WTC11 (cell line): ENCODE results near the gene ERBB4. TPM values are rescaled to one million over a fixed set of nuclear protein-coding genes. Genes with fewer than 3 reads are reported as not detected.

ENCODE experiments used
- ATAC-seq: fragments of 200-7000 bp; cut with Tn5 transposase; 2 replicates; pipeline ENCODE4 v1.10.0; 2021; ENCODE audit warnings: mild to moderate bottlenecking, moderate library complexity
- CTCF ChIA-PET: fragments of 300-600 bp; sonication (Branson Sonifier 250); formaldehyde crosslinking; loops from one replicate; lab custom pipeline; 2021; ENCODE audit warnings: antibody characterized with exemption; lab: Charles Lee
- POLR2A ChIA-PET: fragments of 350-600 bp; sonication (Branson Sonifier 250); formaldehyde crosslinking; loops from one replicate; lab custom pipeline; 2021; ENCODE audit warnings: antibody characterized with exemption; lab: Charles Lee
- DNase-seq: peaks from one replicate; pipeline ENCODE4 v3.0.0; 2021; ENCODE audit warnings: low spot score
- H3K27ac Mint-ChIP-seq: 2 replicates; pipeline ENCODE4 v1.8.0; 2021; ENCODE audit warnings: mixed read lengths
- H3K27me3 Mint-ChIP-seq: 2 replicates; pipeline ENCODE4 v1.8.0; 2021; ENCODE audit warnings: low read depth, mild to moderate bottlenecking, moderate library complexity, mixed read lengths
- H3K36me3 Mint-ChIP-seq: 2 replicates; pipeline ENCODE4 v1.8.0; 2021; ENCODE audit warnings: mixed read lengths
- H3K4me1 Mint-ChIP-seq: 2 replicates; pipeline ENCODE4 v1.8.0; 2022; ENCODE audit warnings: mixed read lengths
- H3K4me3 Mint-ChIP-seq: 2 replicates; pipeline ENCODE4 v1.8.0; 2021; ENCODE audit warnings: mild to moderate bottlenecking, moderate library complexity, mixed read lengths
- H3K9me3 Mint-ChIP-seq: 2 replicates; pipeline ENCODE4 v1.8.0; 2021; ENCODE audit warnings: mixed read lengths
- CBFB ChIP-seq: sonication (generic); formaldehyde crosslinking; IDR thresholded peaks from 2 replicates; pipeline ENCODE4 v1.8.1; 2022; ENCODE audit warnings: mild to moderate bottlenecking, low read depth, missing genetic modification reagents
- EMX1 ChIP-seq: fragments of 250-450 bp; sonication (Bioruptor Pico); IDR thresholded peaks from 2 replicates; pipeline ENCODE4 v1.8.0; 2021; ENCODE audit warnings: mild to moderate bottlenecking
- ESRRA ChIP-seq: sonication (generic); formaldehyde crosslinking; IDR thresholded peaks from 2 replicates; pipeline ENCODE4 v1.8.1; 2022; ENCODE audit warnings: mild to moderate bottlenecking, missing genetic modification reagents, borderline replicate concordance
- FOXJ3 ChIP-seq: sonication (generic); formaldehyde crosslinking; IDR thresholded peaks from 2 replicates; pipeline ENCODE4 v1.9.0; 2021; ENCODE audit warnings: missing genetic modification reagents, mild to moderate bottlenecking, borderline replicate concordance
- GRHL2 ChIP-seq: fragments of 250-450 bp; sonication (Bioruptor Pico); IDR thresholded peaks from 2 replicates; pipeline ENCODE4 v1.8.0; 2022; ENCODE audit warnings: mild to moderate bottlenecking, moderate library complexity; ENCODE audit not compliant: insufficient replicate concordance, severe bottlenecking
- KAT7 ChIP-seq: sonication (generic); formaldehyde crosslinking; IDR thresholded peaks from 2 replicates; pipeline ENCODE4 v1.8.1; 2023; ENCODE audit warnings: missing genetic modification reagents, mild to moderate bottlenecking, borderline replicate concordance
- NFE2L1 ChIP-seq: sonication (generic); formaldehyde crosslinking; IDR thresholded peaks from 2 replicates; pipeline ENCODE4 v1.8.1; 2023; ENCODE audit warnings: missing genetic modification reagents
- NFYB ChIP-seq: sonication (generic); formaldehyde crosslinking; conservative IDR thresholded peaks from 2 replicates; pipeline ENCODE4 v1.8.0; 2022; ENCODE audit warnings: low read depth, missing genetic modification reagents
- RELA ChIP-seq: sonication (generic); formaldehyde crosslinking; IDR thresholded peaks from 2 replicates; pipeline ENCODE4 v1.8.1; 2022; ENCODE audit warnings: missing genetic modification reagents, mild to moderate bottlenecking, borderline replicate concordance
- SOX15 ChIP-seq: fragments of 250-450 bp; sonication (Bioruptor Pico); IDR thresholded peaks from 2 replicates; pipeline ENCODE4 v1.9.0; 2021; ENCODE audit warnings: mild to moderate bottlenecking
- TCF7 ChIP-seq: sonication (generic); formaldehyde crosslinking; IDR thresholded peaks from 2 replicates; pipeline ENCODE4 v1.8.0; 2022; ENCODE audit warnings: mild to moderate bottlenecking, low read depth, missing genetic modification reagents, moderate library complexity
- ZNF317 ChIP-seq: sonication (generic); formaldehyde crosslinking; IDR thresholded peaks from 2 replicates; pipeline ENCODE4 v1.8.1; 2023; ENCODE audit warnings: low read depth, mild to moderate bottlenecking, moderate library complexity, missing genetic modification reagents, borderline replicate concordance
- ZNF396 ChIP-seq: fragments of 250-450 bp; sonication (Bioruptor Pico); IDR thresholded peaks from 2 replicates; pipeline ENCODE4 v1.8.0; 2021; ENCODE audit warnings: mild to moderate bottlenecking, moderate library complexity, borderline replicate concordance
- total RNA-seq: library from RNA; stranded (reverse); gene quantifications from 3 replicates; pipeline ENCODE4 v1.2.3, GENCODE V29; 2021
- TF ChIP-seq, protein P1 (sequence below): fragments of 200-600 bp; IDR thresholded peaks from 2 replicates; pipeline ENCODE4 v1.8.0; 2022; ENCODE audit warnings: antibody characterized with exemption
- TF ChIP-seq, protein P2 (sequence below): fragments of 250-450 bp; sonication (Bioruptor Pico); IDR thresholded peaks from 2 replicates; pipeline ENCODE4 v2.1.2; 2022; ENCODE audit warnings: mild to moderate bottlenecking, moderate library complexity
- TF ChIP-seq, protein P3 (sequence below): sonication (generic); formaldehyde crosslinking; IDR thresholded peaks from 2 replicates; pipeline ENCODE4 v1.8.1; 2023; ENCODE audit warnings: mild to moderate bottlenecking, moderate library complexity, missing genetic modification reagents
- TF ChIP-seq, protein P4 (sequence below): sonication (generic); formaldehyde crosslinking; IDR thresholded peaks from 2 replicates; pipeline ENCODE4 v1.8.1; 2022; ENCODE audit warnings: missing genetic modification reagents, borderline replicate concordance
- TF ChIP-seq, protein P5 (sequence below): fragments of 250-450 bp; sonication (Bioruptor Pico); IDR thresholded peaks from 2 replicates; pipeline ENCODE4 v1.9.0; 2021; ENCODE audit warnings: mild to moderate bottlenecking
- TF ChIP-seq, protein P6 (sequence below): sonication (generic); formaldehyde crosslinking; conservative IDR thresholded peaks from 2 replicates; pipeline ENCODE4 v1.8.1; 2023; ENCODE audit warnings: mild to moderate bottlenecking, low read depth, missing genetic modification reagents, moderate library complexity
- TF ChIP-seq, protein P7 (sequence below): fragments of 250-450 bp; sonication (Bioruptor Pico); conservative IDR thresholded peaks from 2 replicates; pipeline ENCODE4 v1.9.0; 2021; ENCODE audit warnings: mild to moderate bottlenecking

Gene ERBB4
- total RNA-seq, 1 experiment from 2014 or later, result 1.6 TPM

DNA sequence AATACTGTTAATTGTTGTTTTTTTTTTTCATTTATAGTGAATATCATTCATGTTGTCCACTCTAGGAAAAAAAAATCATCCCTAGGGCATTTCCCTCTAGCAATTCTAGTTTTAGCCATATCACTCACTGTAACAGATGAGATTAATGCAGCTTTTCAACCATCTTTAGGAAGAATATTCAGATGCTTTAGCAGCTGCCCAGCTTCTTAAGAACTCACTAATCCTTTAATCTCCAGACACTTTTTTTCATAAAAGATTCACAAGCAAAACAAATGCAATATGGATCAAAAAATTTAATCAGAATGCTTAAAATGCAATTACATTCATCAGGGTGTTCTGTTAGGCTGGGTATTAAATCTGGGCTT lies 692.6 kb downstream of the ERBB4 start:
- Mint-ChIP-seq H3K4me3 (no peak overlapping the region), H3K36me3 (no peaks in the 10 kb centered on the region), H3K4me1 (peaks cover 16% of the 10 kb centered on the region), H3K27me3 (no peaks in the 10 kb centered on the region), H3K27ac (no peak overlapping the region), H3K9me3 (no peaks in the 10 kb centered on the region)
- DNase-seq (no peak), ATAC-seq (no peak)
- ChIA-PET CTCF (no interaction called here), POLR2A (no interaction called here)
- TF ChIP-seq, protein P1, sequence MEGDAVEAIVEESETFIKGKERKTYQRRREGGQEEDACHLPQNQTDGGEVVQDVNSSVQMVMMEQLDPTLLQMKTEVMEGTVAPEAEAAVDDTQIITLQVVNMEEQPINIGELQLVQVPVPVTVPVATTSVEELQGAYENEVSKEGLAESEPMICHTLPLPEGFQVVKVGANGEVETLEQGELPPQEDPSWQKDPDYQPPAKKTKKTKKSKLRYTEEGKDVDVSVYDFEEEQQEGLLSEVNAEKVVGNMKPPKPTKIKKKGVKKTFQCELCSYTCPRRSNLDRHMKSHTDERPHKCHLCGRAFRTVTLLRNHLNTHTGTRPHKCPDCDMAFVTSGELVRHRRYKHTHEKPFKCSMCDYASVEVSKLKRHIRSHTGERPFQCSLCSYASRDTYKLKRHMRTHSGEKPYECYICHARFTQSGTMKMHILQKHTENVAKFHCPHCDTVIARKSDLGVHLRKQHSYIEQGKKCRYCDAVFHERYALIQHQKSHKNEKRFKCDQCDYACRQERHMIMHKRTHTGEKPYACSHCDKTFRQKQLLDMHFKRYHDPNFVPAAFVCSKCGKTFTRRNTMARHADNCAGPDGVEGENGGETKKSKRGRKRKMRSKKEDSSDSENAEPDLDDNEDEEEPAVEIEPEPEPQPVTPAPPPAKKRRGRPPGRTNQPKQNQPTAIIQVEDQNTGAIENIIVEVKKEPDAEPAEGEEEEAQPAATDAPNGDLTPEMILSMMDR, result no peak
- no peak for TF ChIP-seq NFYB (CRISPR knock-in tag)
- TF ChIP-seq, protein P2, sequence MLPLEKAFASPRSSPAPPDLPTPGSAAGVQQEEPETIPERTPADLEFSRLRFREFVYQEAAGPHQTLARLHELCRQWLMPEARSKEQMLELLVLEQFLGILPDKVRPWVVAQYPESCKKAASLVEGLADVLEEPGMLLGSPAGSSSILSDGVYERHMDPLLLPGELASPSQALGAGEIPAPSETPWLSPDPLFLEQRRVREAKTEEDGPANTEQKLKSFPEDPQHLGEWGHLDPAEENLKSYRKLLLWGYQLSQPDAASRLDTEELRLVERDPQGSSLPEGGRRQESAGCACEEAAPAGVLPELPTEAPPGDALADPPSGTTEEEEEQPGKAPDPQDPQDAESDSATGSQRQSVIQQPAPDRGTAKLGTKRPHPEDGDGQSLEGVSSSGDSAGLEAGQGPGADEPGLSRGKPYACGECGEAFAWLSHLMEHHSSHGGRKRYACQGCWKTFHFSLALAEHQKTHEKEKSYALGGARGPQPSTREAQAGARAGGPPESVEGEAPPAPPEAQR (CRISPR knock-in tag), result no peak
- TF ChIP-seq ESRRA (CRISPR knock-in tag), result no peak
- TF ChIP-seq, protein P3, sequence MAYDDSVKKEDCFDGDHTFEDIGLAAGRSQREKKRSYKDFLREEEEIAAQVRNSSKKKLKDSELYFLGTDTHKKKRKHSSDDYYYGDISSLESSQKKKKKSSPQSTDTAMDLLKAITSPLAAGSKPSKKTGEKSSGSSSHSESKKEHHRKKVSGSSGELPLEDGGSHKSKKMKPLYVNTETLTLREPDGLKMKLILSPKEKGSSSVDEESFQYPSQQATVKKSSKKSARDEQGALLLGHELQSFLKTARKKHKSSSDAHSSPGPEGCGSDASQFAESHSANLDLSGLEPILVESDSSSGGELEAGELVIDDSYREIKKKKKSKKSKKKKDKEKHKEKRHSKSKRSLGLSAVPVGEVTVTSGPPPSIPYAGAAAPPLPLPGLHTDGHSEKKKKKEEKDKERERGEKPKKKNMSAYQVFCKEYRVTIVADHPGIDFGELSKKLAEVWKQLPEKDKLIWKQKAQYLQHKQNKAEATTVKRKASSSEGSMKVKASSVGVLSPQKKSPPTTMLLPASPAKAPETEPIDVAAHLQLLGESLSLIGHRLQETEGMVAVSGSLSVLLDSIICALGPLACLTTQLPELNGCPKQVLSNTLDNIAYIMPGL (CRISPR knock-in tag), result no peak
- TF ChIP-seq, protein P4, sequence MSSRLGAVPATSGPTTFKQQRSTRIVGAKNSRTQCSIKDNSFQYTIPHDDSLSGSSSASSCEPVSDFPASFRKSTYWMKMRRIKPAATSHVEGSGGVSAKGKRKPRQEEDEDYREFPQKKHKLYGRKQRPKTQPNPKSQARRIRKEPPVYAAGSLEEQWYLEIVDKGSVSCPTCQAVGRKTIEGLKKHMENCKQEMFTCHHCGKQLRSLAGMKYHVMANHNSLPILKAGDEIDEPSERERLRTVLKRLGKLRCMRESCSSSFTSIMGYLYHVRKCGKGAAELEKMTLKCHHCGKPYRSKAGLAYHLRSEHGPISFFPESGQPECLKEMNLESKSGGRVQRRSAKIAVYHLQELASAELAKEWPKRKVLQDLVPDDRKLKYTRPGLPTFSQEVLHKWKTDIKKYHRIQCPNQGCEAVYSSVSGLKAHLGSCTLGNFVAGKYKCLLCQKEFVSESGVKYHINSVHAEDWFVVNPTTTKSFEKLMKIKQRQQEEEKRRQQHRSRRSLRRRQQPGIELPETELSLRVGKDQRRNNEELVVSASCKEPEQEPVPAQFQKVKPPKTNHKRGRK, result no peak
- TF ChIP-seq RELA (CRISPR knock-in tag), result no peak
- no peak for TF ChIP-seq KAT7 (CRISPR knock-in tag)
- no peak for TF ChIP-seq TCF7
- TF ChIP-seq CBFB, result no peak
- TF ChIP-seq NFE2L1 (CRISPR knock-in tag), result no peak
- TF ChIP-seq, protein P5, sequence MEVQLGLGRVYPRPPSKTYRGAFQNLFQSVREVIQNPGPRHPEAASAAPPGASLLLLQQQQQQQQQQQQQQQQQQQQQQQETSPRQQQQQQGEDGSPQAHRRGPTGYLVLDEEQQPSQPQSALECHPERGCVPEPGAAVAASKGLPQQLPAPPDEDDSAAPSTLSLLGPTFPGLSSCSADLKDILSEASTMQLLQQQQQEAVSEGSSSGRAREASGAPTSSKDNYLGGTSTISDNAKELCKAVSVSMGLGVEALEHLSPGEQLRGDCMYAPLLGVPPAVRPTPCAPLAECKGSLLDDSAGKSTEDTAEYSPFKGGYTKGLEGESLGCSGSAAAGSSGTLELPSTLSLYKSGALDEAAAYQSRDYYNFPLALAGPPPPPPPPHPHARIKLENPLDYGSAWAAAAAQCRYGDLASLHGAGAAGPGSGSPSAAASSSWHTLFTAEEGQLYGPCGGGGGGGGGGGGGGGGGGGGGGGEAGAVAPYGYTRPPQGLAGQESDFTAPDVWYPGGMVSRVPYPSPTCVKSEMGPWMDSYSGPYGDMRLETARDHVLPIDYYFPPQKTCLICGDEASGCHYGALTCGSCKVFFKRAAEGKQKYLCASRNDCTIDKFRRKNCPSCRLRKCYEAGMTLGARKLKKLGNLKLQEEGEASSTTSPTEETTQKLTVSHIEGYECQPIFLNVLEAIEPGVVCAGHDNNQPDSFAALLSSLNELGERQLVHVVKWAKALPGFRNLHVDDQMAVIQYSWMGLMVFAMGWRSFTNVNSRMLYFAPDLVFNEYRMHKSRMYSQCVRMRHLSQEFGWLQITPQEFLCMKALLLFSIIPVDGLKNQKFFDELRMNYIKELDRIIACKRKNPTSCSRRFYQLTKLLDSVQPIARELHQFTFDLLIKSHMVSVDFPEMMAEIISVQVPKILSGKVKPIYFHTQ (CRISPR knock-in tag), result no peak
- TF ChIP-seq ZNF317 (CRISPR knock-in tag), result no peak
- TF ChIP-seq, protein P6, sequence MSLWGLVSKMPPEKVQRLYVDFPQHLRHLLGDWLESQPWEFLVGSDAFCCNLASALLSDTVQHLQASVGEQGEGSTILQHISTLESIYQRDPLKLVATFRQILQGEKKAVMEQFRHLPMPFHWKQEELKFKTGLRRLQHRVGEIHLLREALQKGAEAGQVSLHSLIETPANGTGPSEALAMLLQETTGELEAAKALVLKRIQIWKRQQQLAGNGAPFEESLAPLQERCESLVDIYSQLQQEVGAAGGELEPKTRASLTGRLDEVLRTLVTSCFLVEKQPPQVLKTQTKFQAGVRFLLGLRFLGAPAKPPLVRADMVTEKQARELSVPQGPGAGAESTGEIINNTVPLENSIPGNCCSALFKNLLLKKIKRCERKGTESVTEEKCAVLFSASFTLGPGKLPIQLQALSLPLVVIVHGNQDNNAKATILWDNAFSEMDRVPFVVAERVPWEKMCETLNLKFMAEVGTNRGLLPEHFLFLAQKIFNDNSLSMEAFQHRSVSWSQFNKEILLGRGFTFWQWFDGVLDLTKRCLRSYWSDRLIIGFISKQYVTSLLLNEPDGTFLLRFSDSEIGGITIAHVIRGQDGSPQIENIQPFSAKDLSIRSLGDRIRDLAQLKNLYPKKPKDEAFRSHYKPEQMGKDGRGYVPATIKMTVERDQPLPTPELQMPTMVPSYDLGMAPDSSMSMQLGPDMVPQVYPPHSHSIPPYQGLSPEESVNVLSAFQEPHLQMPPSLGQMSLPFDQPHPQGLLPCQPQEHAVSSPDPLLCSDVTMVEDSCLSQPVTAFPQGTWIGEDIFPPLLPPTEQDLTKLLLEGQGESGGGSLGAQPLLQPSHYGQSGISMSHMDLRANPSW (CRISPR knock-in tag), result no peak
- no peak for TF ChIP-seq FOXJ3 (CRISPR knock-in tag)
- TF ChIP-seq SOX15 (CRISPR knock-in tag), result no peak
- no peak for TF ChIP-seq GRHL2 (CRISPR knock-in tag)
- TF ChIP-seq, protein P7, sequence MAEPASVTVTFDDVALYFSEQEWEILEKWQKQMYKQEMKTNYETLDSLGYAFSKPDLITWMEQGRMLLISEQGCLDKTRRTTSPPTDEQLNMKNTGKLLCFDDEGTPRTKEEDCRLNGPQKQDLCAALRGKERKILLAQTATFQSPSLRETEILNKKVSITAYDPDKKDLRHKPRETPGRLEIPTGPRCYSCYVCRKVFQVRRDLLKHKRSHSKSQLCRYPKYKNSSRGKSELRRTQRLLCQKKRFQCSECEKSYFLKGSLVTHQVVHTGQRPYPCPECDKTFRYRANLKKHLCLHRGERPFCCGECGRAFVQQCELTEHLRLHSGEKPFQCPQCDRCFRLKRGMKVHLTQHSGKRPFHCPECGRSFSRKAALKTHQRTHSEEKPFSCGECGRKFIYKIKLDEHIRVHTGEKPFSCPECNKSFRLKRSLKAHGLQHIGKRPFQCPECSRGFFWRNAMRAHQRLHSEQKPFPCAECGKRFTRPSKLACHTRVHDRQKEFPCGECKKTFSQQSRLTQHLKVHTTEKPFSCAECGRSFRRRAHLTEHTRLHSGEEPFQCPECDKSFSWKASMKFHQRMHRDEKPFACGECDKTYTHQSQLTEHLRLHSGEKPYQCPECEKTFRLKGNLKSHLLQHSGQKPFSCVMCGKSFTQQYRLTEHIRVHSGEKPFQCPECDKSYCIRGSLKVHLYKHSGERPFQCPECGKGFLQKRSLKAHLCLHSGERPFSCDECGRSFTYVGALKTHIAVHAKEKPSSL (CRISPR knock-in tag), result no peak
- TF ChIP-seq EMX1 (CRISPR knock-in tag), result no peak
- no peak for TF ChIP-seq ZNF396 (CRISPR knock-in tag)
